ENCODE data around the gene ATP8B2. TPM values are rescaled to one million over a fixed set of nuclear protein-coding genes. Genes with fewer than 3 reads are reported as not detected.
"Not testable (repeated sequence)": the region's sequence is repeated elsewhere in the genome, so short reads cannot be mapped to it uniquely, and the experiment has no call there.

Gene ATP8B2
- total and polyA plus RNA-seq, 11 donors, result 7.2 to 45.0 (median 15.5) TPM

DNA sequence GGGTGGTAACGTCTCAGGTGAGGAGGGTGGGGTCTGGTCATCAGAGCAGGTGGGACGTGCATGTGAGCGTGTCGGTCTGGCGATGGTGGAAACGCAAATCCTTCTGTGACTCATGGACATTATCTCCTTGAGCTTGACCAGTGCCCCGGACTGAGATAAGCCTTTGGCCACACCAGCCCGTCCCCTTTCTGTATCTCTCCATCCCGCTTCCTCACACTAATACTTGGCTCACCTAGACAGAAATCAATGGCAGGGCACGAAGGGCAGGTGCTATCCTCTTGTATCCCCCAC is 12.3 kb upstream of the ATP8B2 start:
- TF ChIP-seq POLR2A (IDR thresholded peaks at IDR 0.05) (no peak), CTCF (IDR thresholded peaks at IDR 0.05) (no peak)
- Histone ChIP-seq H3K4me1 (no peaks in the 10 kb centered on the region), H3K36me3 (no peaks in the 10 kb centered on the region), H3K27me3 (no peaks in the 10 kb centered on the region), H3K4me3 (no peak overlapping the region), H3K27ac (no peak overlapping the region), H3K9me3 (peaks cover 0 to 8% (median 0%) of the 10 kb centered on the region in 12 donors)
- 52 to 61% (median 55%) methylated on average over 9 to 10 of the region's 10 CpGs for WGBS, 4 donors
- ATAC-seq (no peak), DNase-seq (no peak)
- intact Hi-C loops (cut with DNase I), result no loop called here

DNA sequence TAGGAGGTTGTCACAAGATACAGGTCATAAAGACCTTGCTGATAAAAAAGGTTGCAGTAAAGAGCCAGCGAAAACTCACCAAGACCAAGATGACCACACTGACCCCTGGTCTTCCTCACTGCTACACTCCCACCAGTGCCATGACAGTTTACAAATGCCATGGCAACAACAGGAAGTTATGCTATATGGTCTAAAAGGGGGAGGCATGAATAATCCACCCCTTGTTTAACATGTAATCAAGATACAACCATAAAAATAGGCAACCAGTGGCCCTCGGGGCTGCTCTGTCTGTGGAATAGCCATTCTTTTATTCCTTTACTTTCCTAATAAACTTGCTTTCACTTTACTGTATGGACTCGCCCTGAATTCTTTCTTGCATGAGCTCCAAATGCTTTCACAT is 11.1 kb upstream of the ATP8B2 start:
- WGBS, 4 donors, result 69 to 80% (median 77%) methylated on average over 3 of the region's 3 CpGs
- intact Hi-C loops (cut with DNase I); H3K27ac ChIP-seq; H3K27me3 ChIP-seq; H3K9me3 ChIP-seq; ATAC-seq; H3K4me1 ChIP-seq; H3K4me3 ChIP-seq; H3K36me3 ChIP-seq; DNase-seq: not testable (repeated sequence)

GRCh38 chr1:154316704-154317103 is 8.6 kb upstream of the ATP8B2 start:
- no peak for ATAC-seq
- no peaks in the 10 kb centered on the region for H3K36me3 ChIP-seq
- WGBS, 4 donors, result 37 to 93% (median 86%) methylated on average over 1 of the region's 1 CpG
- DNase-seq, result no peak
- peaks cover 0 to 8% (median 0%) of the 10 kb centered on the region in 12 donors for H3K9me3 ChIP-seq
- H3K27me3 ChIP-seq, result no peaks in the 10 kb centered on the region
- H3K27ac ChIP-seq, result no peak overlapping the region
- H3K4me3 ChIP-seq, result no peak overlapping the region
- TF ChIP-seq CTCF (IDR thresholded peaks at IDR 0.05), result no peak
- no peak for TF ChIP-seq POLR2A (IDR thresholded peaks at IDR 0.05)
- intact Hi-C loops (cut with DNase I), result no loop called here
- peaks cover 0 to 9% (median 2%) of the 10 kb centered on the region in 12 donors for H3K4me1 ChIP-seq

GRCh38 chr1:154318386-154318785 is 6.9 kb upstream of the ATP8B2 start:
- DNase-seq (no peak), ATAC-seq (no peak)
- TF ChIP-seq CTCF (IDR thresholded peaks at IDR 0.05) (no peak), POLR2A (IDR thresholded peaks at IDR 0.05) (no peak)
- Histone ChIP-seq H3K27ac (no peak overlapping the region), H3K27me3 (no peaks in the 10 kb centered on the region), H3K36me3 (no peaks in the 10 kb centered on the region), H3K4me1 (peaks cover 0 to 9% (median 2%) of the 10 kb centered on the region in 12 donors), H3K9me3 (peaks cover 0 to 8% (median 0%) of the 10 kb centered on the region in 12 donors), H3K4me3 (no peak overlapping the region)
- 60 to 68% (median 63%) methylated on average over 4 of the region's 4 CpGs for WGBS, 4 donors
- intact Hi-C loops (cut with DNase I), result no loop called here

DNA sequence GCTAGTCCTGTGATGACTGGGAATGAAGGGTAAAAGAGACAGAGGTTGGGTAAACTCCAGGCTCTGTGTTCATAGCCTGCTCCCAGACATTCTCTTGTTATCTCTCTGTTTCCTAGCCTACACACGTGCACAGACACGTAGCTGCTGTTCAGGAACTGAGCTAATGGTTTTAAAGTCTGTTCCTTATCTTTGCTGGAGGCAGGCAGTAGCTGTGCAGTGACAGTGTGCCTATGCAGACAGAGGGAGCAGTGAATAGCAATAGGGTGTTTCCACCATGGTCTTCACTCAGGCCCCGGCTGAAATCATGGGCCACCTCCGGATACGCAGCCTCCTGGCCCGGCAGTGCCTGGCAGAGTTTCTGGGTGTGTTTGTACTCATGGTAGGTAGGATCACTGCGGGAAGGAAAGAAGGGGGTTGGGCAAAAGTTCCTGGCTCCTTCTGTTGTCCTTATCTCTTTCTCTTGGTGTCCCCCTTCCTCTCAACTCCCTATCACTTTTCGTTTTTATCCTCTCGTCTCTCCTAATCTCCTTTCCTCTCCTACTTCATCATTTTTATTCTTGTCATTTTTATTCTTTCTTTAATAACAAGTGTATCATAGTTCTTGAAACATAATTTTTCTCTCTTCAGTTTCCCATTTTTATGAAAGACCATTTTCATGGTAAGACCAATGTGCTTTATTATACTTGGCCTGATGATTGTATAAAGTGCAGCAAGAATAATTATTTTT is 4.3 kb upstream of the ATP8B2 start, which contains the start of gene AQP10:
AQP10 (plus strand) TSS at position 212 of the 727 bp plus-strand sequence; CDS start at position 275, 63 bp downstream.
- TF ChIP-seq POLR2A (IDR thresholded peaks at IDR 0.05), result no peak
- peak in 2 of 12 donors; percentile 15 to 19 for TF ChIP-seq CTCF (IDR thresholded peaks at IDR 0.05)
- Histone ChIP-seq H3K4me1 (peaks cover 0 to 26% (median 8%) of the 10 kb centered on the region in 12 donors), H3K9me3 (peaks cover 0 to 8% (median 0%) of the 10 kb centered on the region in 12 donors), H3K27me3 (no peaks in the 10 kb centered on the region), H3K36me3 (no peaks in the 10 kb centered on the region), H3K4me3 (no peak within 1 kb of the TSS), H3K27ac (peak within 1 kb of the TSS in 3 of 12 donors; percentile 17 to 31 (median 18))
- WGBS, 4 donors, result 2 to 9% (median 7%) methylated on average over 9 of the region's 9 CpGs
- intact Hi-C loops (cut with DNase I), result loop anchor here in 1 of 10 donors (10.0 kb wide), 1 partner anchor 126 kb away; the partner anchor contains the start of gene TPM3
- DNase-seq, result peak in 1 of 5 donors; percentile 34
- ATAC-seq, result peak; percentile 24 to 71 (median 49)

DNA sequence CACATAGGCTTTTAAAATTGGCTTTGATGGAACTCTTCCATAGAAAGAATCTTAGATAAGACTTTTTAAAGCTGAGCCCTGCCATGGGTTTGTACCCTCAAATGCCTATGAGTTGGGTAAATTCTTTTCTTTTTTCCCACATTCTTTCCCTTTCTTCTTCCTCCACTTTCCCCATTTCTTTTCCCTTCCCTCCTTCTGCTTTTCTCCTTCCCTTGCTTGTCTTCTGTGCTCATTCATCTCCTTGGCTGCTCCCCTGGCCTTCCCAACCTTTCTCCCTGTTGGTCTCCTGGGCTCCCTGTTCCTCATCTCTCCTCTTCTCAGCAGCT is 3.8 kb upstream of the ATP8B2 start:
- ATAC-seq, H3K9me3 ChIP-seq, H3K4me3 ChIP-seq, H3K27me3 ChIP-seq, H3K27ac ChIP-seq, H3K36me3 ChIP-seq, DNase-seq: not testable (repeated sequence)
- H3K4me1 ChIP-seq, result peaks cover 0 to 31% (median 11%) of the 10 kb centered on the region in 12 donors
- intact Hi-C loops (cut with DNase I), result loop anchor here in 1 of 10 donors (10.0 kb wide), 1 partner anchor 127 kb away; the partner anchor contains the start of gene TPM3
